Sigmoid colon (tissue), 3 donors: Measurements from ENCODE around the gene PON2.

Source experiments
- CTCF ChIP-seq, 4 experiments: fragments of 450-650 bp in 3 of 4; fragments of 200-600 bp in 1 of 4; IDR thresholded peaks; one replicate each; pipeline ENCODE4 v1.5.1; 2016 to 2019; ENCODE audit warnings: antibody characterized with exemption in 4 of 4, mild to moderate bottlenecking in 3 of 4, moderate library complexity in 2 of 4
- POLR2A ChIP-seq, 2 donors: fragments of 450-650 bp; IDR thresholded peaks; one replicate each; pipeline ENCODE4 v1.6.1; 2016; ENCODE audit warnings: antibody characterized with exemption in 2 of 2, mild to moderate bottlenecking in 2 of 2, moderate library complexity in 2 of 2

DNA sequence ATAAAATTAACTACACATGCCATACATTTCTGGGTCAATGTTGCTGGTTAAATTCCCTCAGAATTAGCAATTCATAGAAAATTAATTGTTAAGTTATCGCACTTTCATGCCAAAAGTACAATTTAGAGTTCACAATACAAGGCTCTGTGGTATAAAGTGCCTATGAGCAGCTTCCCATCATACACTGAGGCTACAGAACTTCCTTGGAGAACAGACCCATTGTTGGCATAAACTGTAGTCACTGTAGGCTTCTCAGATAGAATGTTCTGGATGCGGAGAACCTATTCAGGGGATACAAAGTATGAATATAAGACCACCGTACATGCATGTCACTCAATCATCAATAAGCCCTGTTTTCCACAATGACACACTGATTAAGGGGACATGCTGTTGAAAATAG is 29.6 kb downstream of the PON2 start:
- no peak for TF ChIP-seq CTCF (IDR thresholded peaks at IDR 0.05)
- no peak for TF ChIP-seq POLR2A (IDR thresholded peaks at IDR 0.05)
